Measurements from ENCODE around the gene C17orf100.

DNA sequence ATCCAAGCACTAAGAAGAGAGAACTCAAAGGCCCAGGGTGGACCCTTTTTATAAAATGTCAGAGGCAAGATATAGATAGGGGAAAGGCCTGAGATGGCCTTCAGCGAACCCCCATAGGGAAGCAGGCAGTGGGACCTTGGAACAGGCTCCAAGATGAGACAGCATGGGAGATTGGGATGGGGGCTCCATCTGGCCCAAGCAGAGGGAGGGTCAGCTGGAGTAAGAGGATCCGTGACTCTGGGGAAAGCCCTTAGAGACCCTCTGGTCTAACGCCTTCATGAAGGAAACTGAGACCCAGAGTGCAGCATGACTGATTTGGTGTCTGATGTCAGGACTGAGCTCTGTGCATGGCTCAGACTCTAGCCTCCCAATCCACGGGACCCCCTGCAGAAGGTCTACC is 30.8 kb downstream of the C17orf100 start:
- no peak for TF ChIP-seq POLR2A (IDR thresholded peaks at IDR 0.05)
- TF ChIP-seq, protein P1, sequence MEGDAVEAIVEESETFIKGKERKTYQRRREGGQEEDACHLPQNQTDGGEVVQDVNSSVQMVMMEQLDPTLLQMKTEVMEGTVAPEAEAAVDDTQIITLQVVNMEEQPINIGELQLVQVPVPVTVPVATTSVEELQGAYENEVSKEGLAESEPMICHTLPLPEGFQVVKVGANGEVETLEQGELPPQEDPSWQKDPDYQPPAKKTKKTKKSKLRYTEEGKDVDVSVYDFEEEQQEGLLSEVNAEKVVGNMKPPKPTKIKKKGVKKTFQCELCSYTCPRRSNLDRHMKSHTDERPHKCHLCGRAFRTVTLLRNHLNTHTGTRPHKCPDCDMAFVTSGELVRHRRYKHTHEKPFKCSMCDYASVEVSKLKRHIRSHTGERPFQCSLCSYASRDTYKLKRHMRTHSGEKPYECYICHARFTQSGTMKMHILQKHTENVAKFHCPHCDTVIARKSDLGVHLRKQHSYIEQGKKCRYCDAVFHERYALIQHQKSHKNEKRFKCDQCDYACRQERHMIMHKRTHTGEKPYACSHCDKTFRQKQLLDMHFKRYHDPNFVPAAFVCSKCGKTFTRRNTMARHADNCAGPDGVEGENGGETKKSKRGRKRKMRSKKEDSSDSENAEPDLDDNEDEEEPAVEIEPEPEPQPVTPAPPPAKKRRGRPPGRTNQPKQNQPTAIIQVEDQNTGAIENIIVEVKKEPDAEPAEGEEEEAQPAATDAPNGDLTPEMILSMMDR (IDR thresholded peaks at IDR 0.05): no peak
- TF ChIP-seq EP300 (IDR thresholded peaks at IDR 0.05): no peak
- TF ChIP-seq POLR2AphosphoS5 (IDR thresholded peaks at IDR 0.05): no peak

Measured in suprapubic skin (tissue), 4 donors.